ENCODE data around the gene NISCH.

NISCH gene

DNA sequence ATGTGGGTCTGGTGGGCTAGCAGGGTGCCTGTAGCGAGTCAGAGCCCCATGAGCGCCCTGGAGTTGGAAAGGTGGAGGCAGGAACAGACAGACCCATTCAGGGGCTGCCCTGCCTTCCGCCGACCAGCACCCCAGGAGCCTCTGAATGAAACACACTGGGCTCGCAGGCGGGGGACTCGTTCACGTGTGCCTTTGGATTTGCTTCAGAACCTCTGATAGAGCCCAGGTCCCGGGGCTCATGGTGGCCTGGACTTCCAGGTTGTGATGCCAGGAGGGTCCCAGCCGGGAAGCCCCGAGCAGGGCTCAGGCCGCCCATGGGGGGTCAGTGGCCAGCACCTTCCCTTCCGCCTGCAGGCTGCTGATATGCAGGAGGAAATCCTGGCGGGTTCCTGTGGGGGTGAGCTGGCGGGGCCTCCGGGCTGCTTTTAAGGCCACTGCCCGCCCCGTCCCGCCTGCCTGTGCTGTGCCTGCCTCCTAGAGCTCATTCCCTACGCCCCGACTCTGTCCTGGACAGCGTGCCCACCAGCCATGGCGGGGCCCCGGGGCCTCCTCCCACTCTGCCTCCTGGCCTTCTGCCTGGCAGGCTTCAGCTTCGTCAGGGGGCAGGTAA lies 39.6 kb downstream of the NISCH start, which contains the start of gene STAB1:
Gene STAB1 (plus strand): TSS at position 453 of the 610 bp plus-strand sequence. CDS start 76 bp downstream, at position 529.
- in situ Hi-C loops (cut with MboI; ENCODE audit: low pct_unique_long_range_greater_than_20kb, low sequenced_read_pairs, unreplicated experiment), result no loop called here
- no peak for DNase-seq (ENCODE audit: low spot score)
- TF ChIP-seq, protein P1, sequence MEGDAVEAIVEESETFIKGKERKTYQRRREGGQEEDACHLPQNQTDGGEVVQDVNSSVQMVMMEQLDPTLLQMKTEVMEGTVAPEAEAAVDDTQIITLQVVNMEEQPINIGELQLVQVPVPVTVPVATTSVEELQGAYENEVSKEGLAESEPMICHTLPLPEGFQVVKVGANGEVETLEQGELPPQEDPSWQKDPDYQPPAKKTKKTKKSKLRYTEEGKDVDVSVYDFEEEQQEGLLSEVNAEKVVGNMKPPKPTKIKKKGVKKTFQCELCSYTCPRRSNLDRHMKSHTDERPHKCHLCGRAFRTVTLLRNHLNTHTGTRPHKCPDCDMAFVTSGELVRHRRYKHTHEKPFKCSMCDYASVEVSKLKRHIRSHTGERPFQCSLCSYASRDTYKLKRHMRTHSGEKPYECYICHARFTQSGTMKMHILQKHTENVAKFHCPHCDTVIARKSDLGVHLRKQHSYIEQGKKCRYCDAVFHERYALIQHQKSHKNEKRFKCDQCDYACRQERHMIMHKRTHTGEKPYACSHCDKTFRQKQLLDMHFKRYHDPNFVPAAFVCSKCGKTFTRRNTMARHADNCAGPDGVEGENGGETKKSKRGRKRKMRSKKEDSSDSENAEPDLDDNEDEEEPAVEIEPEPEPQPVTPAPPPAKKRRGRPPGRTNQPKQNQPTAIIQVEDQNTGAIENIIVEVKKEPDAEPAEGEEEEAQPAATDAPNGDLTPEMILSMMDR (IDR thresholded peaks at IDR 0.05; ENCODE audit: extremely low read depth, insufficient read depth, missing control alignments), result no peak

DNA sequence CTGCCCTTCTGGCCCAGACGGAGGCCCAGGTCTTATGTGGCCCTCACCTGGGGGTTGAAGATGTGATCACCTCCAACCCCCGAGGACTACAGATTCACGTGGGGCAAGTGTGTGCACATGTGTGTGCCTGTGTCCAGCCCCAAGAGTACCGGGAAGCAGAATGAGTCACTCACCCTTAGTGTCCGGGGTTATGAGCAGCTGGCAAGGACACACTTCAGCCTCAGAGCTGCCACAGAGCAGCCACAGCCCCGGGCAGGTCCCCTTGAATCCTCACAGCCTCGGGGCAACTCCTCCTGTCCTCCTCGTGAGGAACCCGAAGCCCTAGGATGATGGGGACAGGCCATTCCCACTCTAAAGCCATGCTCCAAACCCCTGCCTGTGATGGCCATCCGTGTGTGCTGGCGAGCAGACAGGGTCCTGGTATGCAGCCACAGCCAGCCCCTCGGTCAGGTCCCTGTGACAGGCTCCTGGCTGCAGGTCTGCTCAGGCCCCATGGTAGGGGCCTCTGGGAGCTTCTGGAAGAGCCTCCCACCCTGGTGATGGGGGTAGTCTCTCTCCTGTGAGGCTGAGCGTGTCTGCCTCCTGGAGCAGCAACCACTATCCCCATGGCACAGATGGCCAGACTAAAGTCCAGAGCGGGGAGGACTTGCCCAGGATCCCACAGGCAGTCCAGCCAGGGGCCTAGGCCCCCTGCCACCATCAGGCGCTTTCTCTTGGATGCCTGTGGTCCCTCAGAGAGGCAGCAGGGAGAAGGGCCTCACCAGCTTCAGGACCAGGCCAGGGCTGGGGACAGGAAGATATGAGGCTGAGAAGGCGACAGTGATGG lies 40.6 kb downstream of the NISCH start:
- TF ChIP-seq, protein P1 (IDR thresholded peaks at IDR 0.05; ENCODE audit: extremely low read depth, insufficient read depth, missing control alignments), result no peak
- DNase-seq (ENCODE audit: low spot score), result no peak
- in situ Hi-C loops (cut with MboI; ENCODE audit: low pct_unique_long_range_greater_than_20kb, low sequenced_read_pairs, unreplicated experiment), result no loop called here

DNA sequence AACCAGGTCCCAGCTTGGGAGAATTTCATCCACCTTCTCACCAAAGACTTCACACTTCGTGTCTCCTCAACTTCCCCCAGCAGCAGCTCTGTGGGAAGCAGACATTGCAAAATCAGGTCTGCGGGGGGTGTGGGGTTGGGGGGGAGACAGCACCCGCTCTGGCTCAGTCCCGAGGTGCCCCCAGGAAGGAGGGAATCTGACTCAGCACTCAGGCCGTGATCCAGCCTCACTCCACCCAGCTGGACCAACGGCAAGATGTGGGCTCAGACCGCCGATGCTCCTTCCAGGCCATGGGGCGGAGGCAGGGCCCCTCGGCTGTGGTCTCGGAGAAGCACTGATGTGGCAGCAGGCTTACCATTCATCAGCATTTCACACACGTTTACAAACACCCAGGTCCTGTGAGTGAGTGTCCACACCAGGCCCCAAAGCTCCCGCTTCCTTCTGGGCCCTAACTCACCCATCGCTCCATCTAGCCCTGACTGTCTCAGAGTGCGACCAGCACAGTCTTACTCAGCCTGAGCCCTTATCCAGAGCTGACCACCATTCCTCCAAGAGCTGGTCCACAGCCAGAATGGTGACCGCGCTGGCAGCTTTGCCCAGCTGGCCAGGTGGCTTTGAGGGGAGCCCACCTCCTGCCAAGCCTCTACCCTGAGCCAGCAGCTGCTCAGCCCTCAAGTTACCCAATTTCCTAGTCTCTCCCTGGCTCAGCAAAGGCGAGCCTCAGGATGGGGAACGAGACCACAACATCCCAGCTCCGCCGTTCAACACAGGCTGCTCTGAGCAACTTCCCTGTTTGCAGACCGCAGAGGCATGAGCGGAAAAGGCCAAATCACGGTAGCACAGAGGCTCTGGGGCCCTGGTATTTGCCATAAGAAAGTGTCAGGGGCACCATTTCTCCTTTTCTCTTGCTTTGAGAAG lies 43.0 kb downstream of the NISCH start:
- TF ChIP-seq, protein P1 (IDR thresholded peaks at IDR 0.05; ENCODE audit: extremely low read depth, insufficient read depth, missing control alignments), result no peak
- DNase-seq (ENCODE audit: low spot score), result no peak
- in situ Hi-C loops (cut with MboI; ENCODE audit: low pct_unique_long_range_greater_than_20kb, low sequenced_read_pairs, unreplicated experiment), result no loop called here

DNA sequence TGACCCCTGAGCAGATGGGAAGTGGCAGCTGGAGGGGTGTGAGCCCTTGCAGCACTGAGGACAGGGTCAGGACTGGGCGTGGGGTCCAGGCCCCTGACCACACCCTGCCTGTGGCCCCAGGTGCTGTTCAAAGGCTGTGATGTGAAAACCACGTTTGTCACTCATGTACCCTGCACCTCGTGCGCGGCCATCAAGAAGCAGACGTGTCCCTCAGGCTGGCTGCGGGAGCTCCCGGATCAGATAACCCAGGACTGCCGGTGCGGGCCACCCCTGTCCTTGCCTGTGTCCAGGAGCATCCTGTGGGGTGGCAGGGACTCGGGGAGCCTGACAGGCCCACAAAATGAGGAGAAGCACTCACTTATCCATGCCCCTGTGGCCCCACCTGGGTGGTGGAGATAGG lies 45.6 kb downstream of the NISCH start:
- in situ Hi-C loops (cut with MboI; ENCODE audit: low pct_unique_long_range_greater_than_20kb, low sequenced_read_pairs, unreplicated experiment), result no loop called here
- TF ChIP-seq, protein P1 (IDR thresholded peaks at IDR 0.05; ENCODE audit: extremely low read depth, insufficient read depth, missing control alignments), result no peak

DNA sequence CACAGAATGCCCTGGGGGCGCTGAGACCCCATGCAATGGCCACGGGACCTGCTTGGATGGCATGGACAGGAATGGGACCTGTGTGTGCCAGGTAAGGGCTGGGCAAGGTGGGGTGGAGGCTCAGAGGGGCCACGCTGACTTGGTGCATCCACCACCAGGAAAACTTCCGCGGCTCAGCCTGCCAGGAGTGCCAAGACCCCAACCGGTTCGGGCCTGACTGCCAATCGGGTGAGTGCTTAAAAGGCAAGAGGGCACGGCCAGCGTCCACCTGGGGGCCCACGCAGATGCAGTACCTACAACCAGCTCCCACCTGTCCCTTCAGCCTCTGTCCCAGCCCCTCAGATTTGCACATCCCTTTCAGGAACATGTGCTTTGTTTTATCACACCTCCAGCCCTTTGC lies 46.6 kb downstream of the NISCH start:
- in situ Hi-C loops (cut with MboI; ENCODE audit: low pct_unique_long_range_greater_than_20kb, low sequenced_read_pairs, unreplicated experiment), result no loop called here
- TF ChIP-seq, protein P1 (IDR thresholded peaks at IDR 0.05; ENCODE audit: extremely low read depth, insufficient read depth, missing control alignments), result no peak
- no peak for DNase-seq (ENCODE audit: low spot score)

More for the DNA sequence above, 45.6 kb downstream of the NISCH start:
- no peak for DNase-seq (ENCODE audit: low spot score)

DNA sequence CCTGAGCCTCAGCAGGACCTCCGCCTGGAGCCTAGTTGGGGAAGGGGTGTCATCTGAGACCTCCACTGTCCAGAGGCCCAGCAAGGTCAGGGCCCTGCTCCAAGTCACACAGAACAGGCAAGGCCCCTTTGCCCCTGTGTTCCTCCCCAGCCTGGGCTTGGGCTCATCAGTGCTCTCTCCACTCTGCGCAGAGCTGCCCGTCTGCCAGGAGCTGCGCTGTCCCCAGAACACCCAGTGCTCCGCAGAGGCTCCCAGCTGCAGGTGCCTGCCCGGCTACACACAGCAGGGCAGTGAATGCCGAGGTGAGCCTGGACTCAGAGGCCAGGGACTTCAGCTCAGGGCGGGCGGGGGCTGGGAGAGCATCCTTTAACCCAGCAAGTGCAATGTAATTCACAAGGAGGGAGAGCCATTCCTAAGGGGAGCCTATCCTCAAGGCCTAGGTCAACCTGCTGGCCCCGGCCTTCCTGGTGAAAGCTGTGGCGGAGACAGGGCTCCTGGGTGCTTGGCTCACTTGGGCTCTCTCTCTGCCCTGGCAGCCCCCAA lies 47.5 kb downstream of the NISCH start:
- TF ChIP-seq, protein P1 (IDR thresholded peaks at IDR 0.05; ENCODE audit: extremely low read depth, insufficient read depth, missing control alignments), result no peak
- in situ Hi-C loops (cut with MboI; ENCODE audit: low pct_unique_long_range_greater_than_20kb, low sequenced_read_pairs, unreplicated experiment), result no loop called here
- no peak for DNase-seq (ENCODE audit: low spot score)

Data from GM13977 (cell line).